Stimulated activated CD8-positive, alpha-beta memory T cell treated with anti-CD3 and anti-CD28 coated beads, Interleukin-15, amount 100 ng/mL, for 48 hours (primary cell): ENCODE measurements around the gene ZNF805.
"Not testable (repeated sequence)": the region's sequence is repeated elsewhere in the genome, so short reads cannot be mapped to it uniquely, and the experiment has no call there.

Experiments used
- DNase-seq, 2 donors: peaks; one replicate each; pipeline ENCODE4 v3.0.0-alpha.2; 2020; ENCODE audit warnings: low read depth in 2 of 2

Gene ZNF805

GRCh38 chr19:57269515-57270250, 29.3 kb downstream of the ZNF805 start:
- no peak for DNase-seq

- no peak for DNase-seq
Measured at GRCh38 chr19:57271280-57271679, 30.8 kb downstream of the ZNF805 start.

GRCh38 chr19:57273014-57273413, 32.6 kb downstream of the ZNF805 start:
- DNase-seq: no peak

GRCh38 chr19:57276430-57276829, 36.0 kb downstream of the ZNF805 start:
- DNase-seq: no peak

GRCh38 chr19:57278481-57278880, 38.0 kb downstream of the ZNF805 start:
- not testable (repeated sequence) for DNase-seq

- peak; percentile 67 to 75 for DNase-seq
Measured at GRCh38 chr19:57279418-57280164, 39.2 kb downstream of the ZNF805 start.

- peak; percentile 92 to 97 for DNase-seq
Measured at GRCh38 chr19:57280165-57280961, 39.9 kb downstream of the ZNF805 start, which contains the start of gene ZNF460. Gene ZNF460, plus strand, starts transcription at chr19:57280485. Its CDS starts 322 bp downstream, at chr19:57280807.

GRCh38 chr19:57280962-57281400, 40.5 kb downstream of the ZNF805 start:
- DNase-seq: no peak

- peak; percentile 9 to 18 for DNase-seq
Measured at GRCh38 chr19:57282011-57282643, 41.7 kb downstream of the ZNF805 start.

- no peak for DNase-seq
Measured at GRCh38 chr19:57288373-57288772, 47.9 kb downstream of the ZNF805 start.

- DNase-seq: no peak
Measured at GRCh38 chr19:57290970-57291369, 50.5 kb downstream of the ZNF805 start.

GRCh38 chr19:57292547-57292946, 52.1 kb downstream of the ZNF805 start:
- no peak for DNase-seq

- no peak for DNase-seq
Measured at GRCh38 chr19:57293719-57294118, 53.3 kb downstream of the ZNF805 start.

- no peak for DNase-seq
Measured at GRCh38 chr19:57302020-57302465, 61.6 kb downstream of the ZNF805 start.

GRCh38 chr19:57302727-57303401, 62.4 kb downstream of the ZNF805 start:
- DNase-seq: no peak
